ENCODE measurements around the gene TOX2. TPM values are rescaled to one million over a fixed set of nuclear protein-coding genes. Genes with fewer than 3 reads are reported as not detected.

The TOX2 gene
- total and polyA plus RNA-seq, 2 of the 8 experiments (the other 6 are each of a cell fraction or from before 2014, with no cell fraction given), result 1.8 to 3.4 TPM

DNA sequence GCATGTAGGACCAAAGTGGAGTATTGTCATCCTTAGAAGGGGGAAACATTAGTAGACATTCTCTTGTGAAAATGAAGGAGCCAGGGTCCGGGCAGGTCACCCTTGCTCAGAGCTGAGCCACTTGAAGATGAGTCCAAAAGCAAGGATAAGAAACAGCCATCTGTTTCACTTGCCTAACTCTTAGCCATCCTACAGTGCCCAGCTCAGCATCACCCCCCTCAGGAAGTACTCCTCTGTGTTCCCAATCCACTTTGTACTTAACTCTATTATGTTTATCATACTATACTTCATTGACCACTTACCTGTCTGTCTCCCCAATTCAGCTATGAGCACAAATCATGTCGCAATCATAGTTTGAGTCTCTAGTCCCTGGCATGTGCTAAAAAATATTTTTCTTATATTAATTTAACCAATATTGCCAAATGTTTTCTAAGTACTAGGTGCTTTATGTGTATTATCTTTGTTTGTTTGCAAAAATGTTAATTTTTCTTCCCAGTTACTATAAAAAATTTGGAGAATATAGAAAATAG is 8.1 kb upstream of the TOX2 start:
- Histone ChIP-seq H2AK5ac (ENCODE audit: low read depth, low read length) (no peak overlapping the region; the same call in 1 of the 2 replicates), H3K23me2 (ENCODE audit: low read depth, low read length) (no peaks in the 10 kb centered on the region), H3K4me1 (replicated peaks in 1 of 4; ENCODE audit: control insufficient read depth in 3 of 4, insufficient read depth in 4 of 4, low read length in 3 of 4) (peaks cover 0 to 3% (median 3%) of the 10 kb centered on the region in 4 experiments; a peak in 4 of 7 replicates), H3K56ac (replicated peaks; ENCODE audit: insufficient read length, low read depth, low read length) (no peak overlapping the region), H4K8ac (ENCODE audit: extremely low read depth, insufficient read depth, low read length) (no peak overlapping the region), H3K9me3 (ENCODE audit: insufficient read depth in 2 of 2, low read depth in 1 of 2, low read length in 1 of 2) (peaks cover 7% of the 10 kb centered on the region in 2 experiments; a peak in 2 of 4 replicates), H2BK120ac (replicated peaks; ENCODE audit: low read depth, low read length) (no peak overlapping the region), H2BK15ac (ENCODE audit: low read length) (no peak overlapping the region), H4K5ac (ENCODE audit: insufficient read length, low read depth, low read length) (no peak overlapping the region), H3K18ac (ENCODE audit: extremely low read depth, low read length) (no peak overlapping the region), H3K9ac (replicated peaks in 1 of 4; ENCODE audit: extremely low read depth in 1 of 4, low read depth in 3 of 4, low read length in 3 of 4) (no peak overlapping the region), H2AFZ (ENCODE audit: low read length) (no peak overlapping the region), H2BK5ac (ENCODE audit: low read depth, low read length) (no peak overlapping the region), H3K79me1 (ENCODE audit: low read depth, low read length) (no peaks in the 10 kb centered on the region), H3K4me3 (ENCODE audit: extremely low read depth in 1 of 4, insufficient read depth in 2 of 4, low read depth in 3 of 4, low read length in 4 of 4) (no peak overlapping the region), H3K4me2 (ENCODE audit: insufficient read depth in 1 of 2, low read depth in 2 of 2, low read length in 2 of 2) (no peak overlapping the region), H3K23ac (ENCODE audit: insufficient read length) (no peak overlapping the region), H3K27me3 (replicated peaks in 1 of 4; ENCODE audit: control insufficient read depth in 3 of 4, extremely low read depth in 1 of 4, insufficient read depth in 3 of 4, low read length in 3 of 4) (no peaks in the 10 kb centered on the region; a peak in 2 of 7 replicates), H3K36me3 (ENCODE audit: control insufficient read depth in 2 of 4, insufficient read depth in 4 of 4, low read length in 3 of 4) (no peaks in the 10 kb centered on the region), H3K14ac (ENCODE audit: insufficient read length) (no peak overlapping the region), H3K27ac (ENCODE audit: low read depth, low read length) (no peak overlapping the region), H4K91ac (replicated peaks; ENCODE audit: insufficient read length, low read length) (no peak overlapping the region), H2BK12ac (ENCODE audit: low read depth, low read length) (no peak overlapping the region), H3K4ac (replicated peaks; ENCODE audit: insufficient read length, low read depth, low read length) (no peak overlapping the region), H2BK20ac (ENCODE audit: low read length) (no peak overlapping the region), H3K79me2 (ENCODE audit: control insufficient read depth in 1 of 2, insufficient read depth in 2 of 2, low read length in 2 of 2) (no peaks in the 10 kb centered on the region), H4K20me1 (replicated peaks in 1 of 2; ENCODE audit: control insufficient read depth in 1 of 2, insufficient read depth in 2 of 2, low read length in 2 of 2) (no peaks in the 10 kb centered on the region)
- DNase-seq (ENCODE audit: low read depth in 1 of 2, low spot score in 2 of 2) (no peak), FAIRE-seq (no peak)
- POLR2A ChIA-PET (ENCODE audit: partially characterized antibody), result no interaction called here
- WGBS, 2 experiments (ENCODE audit: extremely low coverage in 1 of 2, insufficient coverage in 1 of 2, insufficient read length in 1 of 2, insufficient replicate concordance in 2 of 2, low coverage in 1 of 2, low lambda C conversion rate in 2 of 2, missing lambda C conversion rate in 1 of 2), result 93% methylated on average over 2 of the region's 2 CpGs; no CpG with 5 or more reads in 1 of the 2 experiments
- CTCF ChIA-PET (ENCODE audit: partially characterized antibody), result interaction anchor here (0.6 to 2.0 kb wide), 3 partner anchors 10 to 457 kb away, joined by 3 to 6 read pairs (median 5); no protein-coding TSS in a partner anchor
- no peak for TF ChIP-seq CBX8 (IDR thresholded peaks at IDR 0.05; ENCODE audit: borderline replicate concordance, low read depth, low read length)
- no peak for TF ChIP-seq ZNF274 (IDR thresholded peaks at IDR 0.05; ENCODE audit: borderline replicate concordance, extremely low read depth, low read length)
- no peak for TF ChIP-seq PHF8 (conservative IDR thresholded peaks at IDR 0.05; ENCODE audit: low read depth, low read length)
- TF ChIP-seq SUZ12 (IDR thresholded peaks at IDR 0.05; ENCODE audit: low read length), result no peak

Measured in H1 (cell line).